NCI-H2029 treated with DMSO at 0.1 percent for 48 hours (cell line): ENCODE data around the gene ZNF638.

Source experiments
- DNase-seq: peaks from one replicate; lab custom pipeline; 2025; lab: John Stamatoyannopoulos, UW

The ZNF638 gene

DNA sequence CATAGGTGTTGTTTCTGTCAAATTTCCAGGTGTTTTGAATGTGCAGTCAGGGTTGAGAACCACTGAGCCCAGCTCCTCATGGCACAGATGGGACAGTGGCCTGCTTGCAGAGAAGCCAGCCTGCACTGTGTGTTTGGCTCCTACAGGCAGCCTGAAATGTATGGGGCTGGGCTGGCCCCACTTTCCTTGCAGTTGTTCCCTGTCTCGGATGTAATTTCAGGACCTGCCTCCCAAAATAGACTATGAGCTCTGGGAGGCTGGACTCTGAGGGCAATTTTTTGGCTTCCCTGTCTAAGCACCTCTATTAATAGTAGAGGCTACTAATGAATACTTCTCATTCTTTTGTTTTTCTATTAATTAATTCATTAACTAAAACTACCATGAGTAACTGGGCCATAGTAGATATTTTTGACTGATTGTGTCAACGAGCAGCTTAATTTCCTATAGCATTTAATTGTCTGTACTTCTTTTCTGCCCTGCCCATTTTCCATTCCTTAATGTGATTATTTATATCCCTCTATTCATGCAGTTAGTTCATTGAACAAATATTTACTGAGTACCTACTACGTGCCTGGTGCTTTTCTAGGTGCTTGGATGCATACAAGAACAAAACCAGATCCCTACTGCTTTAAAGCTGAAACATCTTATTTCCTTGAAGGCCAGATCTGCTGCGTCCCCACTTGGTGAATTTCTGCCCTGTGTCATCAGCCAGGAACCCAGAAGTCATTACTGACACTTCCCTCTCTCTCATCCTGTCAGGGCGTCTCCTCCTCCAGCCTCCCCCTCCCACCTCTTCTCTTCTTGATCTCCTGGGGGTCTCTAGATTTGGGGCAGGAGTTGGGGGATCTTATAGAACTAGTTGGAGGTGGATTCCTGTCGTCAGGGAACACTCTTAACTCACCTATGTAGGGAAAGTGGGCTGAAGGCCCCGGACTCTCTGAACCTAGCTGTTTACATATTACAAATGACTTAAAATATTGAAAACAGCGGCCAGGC lies 138.1 kb downstream of the ZNF638 start:
- DNase-seq, result no peak

DNA sequence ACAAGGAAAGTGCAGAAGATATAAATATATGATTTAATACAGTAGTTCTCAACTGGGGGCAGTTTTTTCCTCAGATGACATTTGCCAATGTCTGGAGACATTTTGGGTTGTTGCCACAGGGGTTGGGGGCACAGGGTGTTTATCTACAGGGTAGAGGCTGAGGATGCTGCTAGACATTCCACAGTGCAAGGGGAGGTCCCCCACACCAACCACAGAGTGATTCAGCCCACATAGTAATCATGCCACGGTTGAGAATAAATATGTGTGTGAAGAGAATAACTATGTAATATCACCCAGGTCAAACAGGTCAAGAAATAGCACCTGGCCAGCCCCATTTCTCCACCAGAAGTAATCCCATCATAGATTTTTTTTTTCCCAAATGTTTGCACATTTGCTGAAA lies 139.7 kb downstream of the ZNF638 start:
- DNase-seq, result no peak

DNA sequence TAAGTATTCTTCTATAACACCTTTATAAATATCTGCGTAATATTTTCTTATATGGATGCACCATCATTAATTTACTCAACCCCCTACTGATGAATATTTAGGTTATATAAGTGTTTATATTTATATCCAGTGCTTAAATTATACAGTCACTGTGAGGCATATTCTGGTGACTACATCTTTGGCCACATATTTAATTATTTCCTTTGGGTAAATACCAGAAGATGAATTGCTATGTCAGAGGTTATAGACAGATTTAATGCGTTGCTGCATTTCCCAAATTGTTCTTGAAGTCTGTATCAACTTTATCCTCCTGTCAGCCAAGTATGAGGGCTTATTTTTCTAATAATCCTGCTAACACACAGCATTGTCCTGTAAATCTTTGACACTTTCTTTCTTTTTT lies 140.4 kb downstream of the ZNF638 start:
- no peak for DNase-seq

DNA sequence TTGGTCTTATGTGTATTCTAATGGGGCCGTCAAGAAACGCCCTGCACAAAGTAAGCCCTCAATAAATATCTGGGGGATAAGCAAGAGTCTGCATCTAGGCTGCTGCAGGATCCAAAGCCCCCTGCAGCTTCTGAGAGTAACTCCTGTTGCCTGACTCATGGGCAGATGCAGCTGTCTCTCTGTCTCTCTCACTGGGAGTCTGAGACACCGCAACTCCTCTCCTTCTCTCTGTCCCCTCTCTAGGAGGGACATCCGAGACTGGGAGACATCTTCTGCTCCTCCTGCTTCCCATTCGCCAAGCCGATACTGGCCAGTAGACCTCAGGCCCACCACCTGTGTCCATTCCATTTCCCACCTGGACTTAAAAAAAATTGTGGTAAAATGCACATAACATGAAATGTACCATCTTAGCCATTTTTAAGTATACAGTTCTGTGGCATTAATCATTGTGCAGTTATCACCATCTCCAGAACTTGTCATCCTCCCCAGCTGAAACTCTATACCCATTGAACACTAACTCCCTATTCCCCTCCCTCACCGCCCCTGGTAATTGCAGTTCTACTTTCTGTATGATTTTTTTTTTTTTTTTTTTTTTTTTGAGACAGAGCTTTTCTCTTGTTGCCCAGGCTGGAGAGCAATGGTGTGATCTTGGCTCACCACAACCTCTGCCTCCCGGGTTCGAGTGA lies 141.9 kb downstream of the ZNF638 start:
- DNase-seq, result no peak

DNA sequence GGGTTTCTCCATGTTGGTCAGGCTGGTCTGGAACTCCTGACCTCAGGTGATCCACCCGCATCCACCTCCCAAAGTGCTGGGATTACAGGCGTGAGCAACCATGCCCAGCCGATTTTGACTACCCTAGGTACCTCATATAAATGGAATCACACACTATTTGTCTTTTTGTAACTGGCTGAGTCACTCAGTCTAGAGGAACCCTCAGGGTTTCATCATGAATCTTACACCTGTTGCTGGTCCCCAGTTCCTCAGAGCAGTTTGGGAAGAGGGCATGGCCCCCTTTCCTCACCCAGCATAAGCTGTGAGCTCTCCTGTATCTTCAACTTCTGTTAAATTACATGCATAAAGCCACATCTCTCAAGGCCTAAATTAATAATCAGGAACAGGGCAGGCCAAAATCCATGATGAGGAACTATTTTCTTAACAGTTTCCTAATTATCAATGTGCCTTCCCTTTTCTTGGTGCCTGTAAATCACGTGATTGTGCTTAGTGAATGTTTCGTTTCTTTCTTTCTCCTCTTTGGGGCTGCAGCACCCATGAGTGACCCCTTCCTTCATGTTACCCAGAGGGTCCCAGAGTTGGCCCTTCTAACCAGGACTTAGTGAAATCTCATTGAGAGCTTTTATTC lies 142.6 kb downstream of the ZNF638 start:
- no peak for DNase-seq

DNA sequence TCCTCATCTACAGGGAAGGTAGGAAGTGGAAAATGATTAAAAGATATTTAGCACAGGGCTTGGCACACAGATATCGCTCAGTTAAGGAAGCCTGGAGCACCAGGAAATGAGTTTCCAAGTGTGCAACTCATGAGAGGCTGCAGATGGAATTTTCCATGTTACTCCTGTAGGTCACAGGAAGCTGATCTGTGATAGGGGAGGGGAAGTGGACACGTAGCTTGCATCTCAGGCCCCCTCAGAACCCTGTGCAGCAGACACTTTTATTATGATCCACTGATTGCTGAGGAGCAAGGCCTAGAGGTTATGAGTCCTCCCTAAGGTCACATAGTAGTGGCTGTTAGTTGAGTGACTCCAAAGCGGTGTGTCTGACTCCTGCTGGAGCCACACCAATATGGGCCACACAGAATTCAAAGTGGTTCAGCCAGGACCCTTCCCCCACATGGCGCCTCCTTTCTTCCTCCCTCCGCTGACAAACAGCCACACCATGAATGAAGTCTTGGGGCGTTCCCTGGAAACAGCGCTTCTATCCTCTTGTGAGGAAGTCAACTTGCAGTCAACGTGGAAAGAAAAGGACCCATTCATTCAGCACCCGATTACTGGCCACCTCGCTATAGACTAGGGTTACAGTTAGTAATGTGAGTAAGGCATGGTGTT lies 143.3 kb downstream of the ZNF638 start:
- DNase-seq, result no peak

DNA sequence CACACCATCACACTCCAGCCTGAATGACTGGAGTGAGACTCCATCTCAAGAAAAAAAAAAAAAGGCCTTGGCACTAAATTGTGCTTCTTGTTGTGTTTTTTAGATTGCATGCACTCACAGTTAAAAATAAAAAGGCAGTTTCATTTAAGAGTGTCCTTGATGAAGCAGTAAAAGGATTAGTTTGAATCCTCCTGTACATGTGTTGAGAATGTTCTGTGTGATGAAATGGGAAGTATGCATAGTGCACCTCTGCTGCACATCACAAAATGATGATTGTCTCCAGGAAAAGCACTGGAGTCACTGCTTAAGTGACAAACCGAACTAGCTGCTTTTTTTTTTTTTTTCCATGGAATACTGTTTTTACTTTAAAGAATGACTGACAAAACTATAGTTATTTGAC lies 144.9 kb downstream of the ZNF638 start:
- no peak for DNase-seq

DNA sequence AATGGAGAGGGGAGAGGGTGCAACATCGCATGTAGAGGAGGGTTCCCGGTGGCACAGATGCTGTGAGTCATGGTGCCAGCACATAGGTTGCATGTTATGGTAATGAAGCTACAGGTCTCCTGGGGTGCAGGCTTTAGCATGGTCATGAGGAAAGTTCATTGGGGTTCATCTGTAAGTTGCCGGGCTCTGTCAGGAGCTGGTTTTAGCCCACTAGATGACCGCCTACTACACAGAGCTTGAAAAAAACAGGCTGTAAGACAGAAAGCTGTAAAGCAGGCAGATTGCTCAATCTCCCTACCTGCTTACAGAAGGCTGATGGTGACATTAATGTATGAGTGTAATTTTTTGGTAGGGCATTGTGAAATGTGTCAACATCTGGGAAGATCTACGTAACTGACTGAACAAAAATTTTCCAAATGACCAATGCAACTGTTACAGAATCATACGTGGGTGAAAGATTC lies 145.7 kb downstream of the ZNF638 start:
- no peak for DNase-seq

DNA sequence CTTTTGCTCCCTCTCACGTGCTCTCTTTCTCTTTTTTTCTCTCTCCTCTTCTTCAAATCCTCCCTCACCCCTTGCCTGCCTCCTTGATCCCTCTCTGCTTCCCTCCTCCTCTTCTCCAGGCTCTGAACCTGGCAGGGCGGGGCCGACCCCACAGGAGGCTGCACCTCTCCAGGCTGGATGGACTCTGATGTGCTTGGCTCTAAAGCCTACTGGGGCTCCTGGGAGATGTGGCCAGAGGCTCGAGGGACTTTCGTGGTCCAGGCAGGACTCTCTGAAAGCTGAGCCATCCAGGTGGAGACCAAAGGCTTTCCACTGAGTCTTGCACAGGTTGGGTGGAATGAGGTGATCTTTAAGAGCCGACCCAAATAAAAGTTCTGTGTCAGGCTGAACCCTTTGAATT lies 147.2 kb downstream of the ZNF638 start:
- no peak for DNase-seq

DNA sequence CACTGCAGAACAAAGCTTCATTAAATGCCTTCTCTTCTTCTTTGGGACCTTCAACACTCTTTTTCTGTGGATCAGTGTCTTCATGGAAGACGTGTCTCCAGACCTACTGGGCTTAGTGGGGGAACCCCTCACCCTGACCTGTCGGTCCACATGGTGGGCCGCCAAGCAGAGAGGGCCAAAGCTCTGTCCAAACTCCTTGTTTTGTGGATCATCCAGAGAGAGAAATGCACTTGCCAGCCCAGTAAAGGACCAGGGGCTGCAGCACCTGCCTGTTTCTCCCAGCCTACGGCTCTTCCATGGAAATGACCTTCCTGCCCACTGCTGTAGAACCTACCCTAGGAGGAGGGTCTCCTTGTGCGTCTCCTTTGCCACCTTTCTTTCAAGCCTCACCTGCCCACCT lies 147.7 kb downstream of the ZNF638 start:
- DNase-seq, result no peak

DNA sequence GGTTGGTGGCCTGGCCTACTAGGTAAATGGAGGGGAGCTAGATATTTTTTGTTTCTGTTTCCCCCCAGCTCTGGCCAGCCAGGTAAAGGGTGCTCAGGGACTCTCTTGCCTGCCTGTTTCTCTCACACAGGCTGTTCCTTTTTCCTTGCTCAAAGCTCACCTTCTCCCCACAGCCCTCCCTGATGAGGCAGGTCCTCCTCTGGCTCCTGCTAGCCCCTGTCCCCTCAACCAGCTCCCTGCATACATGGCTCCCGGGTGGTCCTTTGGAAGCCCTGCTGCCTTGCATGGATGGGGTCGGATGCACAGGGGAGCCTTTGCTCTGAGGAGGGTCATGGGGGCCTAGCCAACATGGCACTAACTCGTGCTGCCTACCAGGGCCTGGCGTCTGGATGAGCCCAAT lies 149.5 kb downstream of the ZNF638 start:
- no peak for DNase-seq

DNA sequence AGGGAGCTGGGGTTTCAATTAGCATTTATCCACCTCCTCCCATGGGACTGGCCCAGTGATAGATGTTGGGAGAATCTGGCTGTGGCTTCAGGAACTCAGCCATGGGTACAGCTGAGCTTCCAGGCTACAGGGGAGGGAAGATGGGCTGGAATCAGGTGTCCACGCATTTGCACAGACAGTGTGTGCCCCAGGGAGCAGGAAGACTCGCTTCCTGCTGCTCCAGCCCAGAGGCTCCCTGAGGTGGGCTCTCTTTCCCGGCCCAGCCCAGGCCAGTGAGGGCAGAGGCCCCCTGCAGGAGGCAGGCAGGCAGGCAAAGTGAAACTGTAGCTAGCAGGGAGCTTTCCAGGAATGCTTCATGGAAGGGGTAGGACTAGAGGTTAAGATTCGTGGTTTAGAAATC lies 150.5 kb downstream of the ZNF638 start:
- no peak for DNase-seq

DNA sequence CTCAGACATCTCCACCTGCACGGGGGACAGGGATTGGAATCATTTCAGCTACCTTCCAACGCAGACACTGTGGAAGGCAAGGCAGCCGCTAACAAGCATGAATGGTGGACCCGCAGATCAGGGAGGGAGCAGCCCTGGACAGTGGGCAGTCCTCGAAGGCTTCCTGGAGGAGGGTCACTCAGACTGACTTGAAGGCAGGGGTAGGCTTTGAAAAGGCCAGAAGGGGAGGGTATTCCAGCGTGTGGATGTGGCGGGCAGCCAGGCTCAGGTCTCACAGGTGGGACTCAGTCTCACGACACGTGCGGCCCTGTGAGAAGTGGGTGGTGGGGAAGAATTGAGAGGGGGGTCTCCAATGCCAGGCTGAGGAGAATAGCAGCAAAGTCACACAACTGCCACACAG lies 151.7 kb downstream of the ZNF638 start:
- no peak for DNase-seq

DNA sequence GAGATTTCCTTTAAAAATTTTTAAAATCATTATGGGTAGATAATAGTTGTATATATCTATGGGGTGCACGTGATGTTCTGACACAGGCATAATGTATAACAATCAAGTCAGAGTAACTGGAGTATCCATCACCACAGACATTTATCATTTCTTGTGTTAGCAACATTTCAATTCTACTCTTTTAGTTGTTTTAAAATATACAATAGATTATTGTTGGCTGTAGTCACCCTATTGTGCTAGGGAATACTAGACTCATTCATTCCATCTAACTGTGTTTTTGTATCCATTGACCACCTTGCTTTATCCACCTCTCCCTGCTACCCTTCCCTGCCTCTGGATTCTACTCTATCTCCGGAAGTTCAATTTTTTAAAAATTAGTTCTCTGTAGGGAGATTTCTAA lies 152.8 kb downstream of the ZNF638 start:
- DNase-seq, result no peak
